Uterus (tissue), 4 donors: ENCODE data around the gene ZNF275. TPM values are rescaled to one million over a fixed set of nuclear protein-coding genes. Genes with fewer than 3 reads are reported as not detected.
"Not testable (repeated sequence)": the region's sequence is repeated elsewhere in the genome, so short reads cannot be mapped to it uniquely, and the experiment has no call there.

Source experiments
- DNase-seq, 2 donors: peaks; one replicate each; pipeline ENCODE4 v3.0.0-alpha.2; 2019 to 2020
- H3K27ac ChIP-seq, 2 donors: fragments of 200-600 bp; sonication (generic); 1 replicate in 1 of 2; 2 replicates in 1 of 2; pipeline ENCODE4 v1.5.1; 2016 to 2018
- H3K27me3 ChIP-seq, 2 donors: fragments of 200-600 bp; sonication (generic); one replicate each; pipeline ENCODE4 v1.5.1; 2018 to 2019; ENCODE audit warnings: control low read depth in 1 of 2
- H3K36me3 ChIP-seq, 2 donors: fragments of 200-600 bp; sonication (generic); one replicate each; pipeline ENCODE4 v1.5.1; 2019; ENCODE audit warnings: control low read depth in 1 of 2
- H3K4me1 ChIP-seq, 2 donors: fragments of 200-600 bp; sonication (generic); one replicate each; pipeline ENCODE4 v1.5.1; 2018 to 2019; ENCODE audit warnings: control low read depth in 1 of 2
- H3K4me3 ChIP-seq, 2 donors: fragments of 200-600 bp; sonication (generic); 1 replicate in 1 of 2; 2 replicates in 1 of 2; pipeline ENCODE4 v1.5.1; 2018 to 2019; ENCODE audit warnings: mild to moderate bottlenecking in 1 of 2
- H3K9me3 ChIP-seq, 2 donors: fragments of 200-600 bp; sonication (generic); one replicate each; pipeline ENCODE4 v1.5.1; 2019; ENCODE audit warnings: control low read depth in 1 of 2
- POLR2A ChIP-seq, 2 donors: fragments of 450-650 bp; IDR thresholded peaks; one replicate each; pipeline ENCODE4 v1.6.1; 2016; ENCODE audit warnings: antibody characterized with exemption in 2 of 2, mild to moderate bottlenecking in 1 of 2, moderate library complexity in 1 of 2
- intact Hi-C: fragments of 100-400 bp; cut with DNase I; formaldehyde crosslinking; loops from one replicate; pipeline ENCODE4 v1.15.1; 2023; ENCODE audit warnings: low total_unique reads
- total RNA-seq, 4 donors: library from RNA; depleted of rRNA in 3 of 4; stranded (reverse); fragments of >200 nt in 3 of 4; gene quantifications; one replicate each; pipeline versions ENCODE4 v1.1.0 to v1.2.4, GENCODE V29; 2014 to 2023
- TF ChIP-seq, protein P1 (sequence below), 4 experiments: fragments of 200-600 bp in 2 of 4; fragments of 450-650 bp in 2 of 4; sonication (generic) in 2 of 4; IDR thresholded peaks; one replicate each; pipeline ENCODE4 v1.5.1; 2016 to 2019; ENCODE audit warnings: antibody characterized with exemption in 4 of 4, mild to moderate bottlenecking in 2 of 4, moderate library complexity in 1 of 4
- donor health status: DM: yes; HTN: yes; CAD: no.

Gene ZNF275
- total RNA-seq, 4 donors from 2014 or later = 4.9 to 18.3 (median 11.2) TPM

DNA sequence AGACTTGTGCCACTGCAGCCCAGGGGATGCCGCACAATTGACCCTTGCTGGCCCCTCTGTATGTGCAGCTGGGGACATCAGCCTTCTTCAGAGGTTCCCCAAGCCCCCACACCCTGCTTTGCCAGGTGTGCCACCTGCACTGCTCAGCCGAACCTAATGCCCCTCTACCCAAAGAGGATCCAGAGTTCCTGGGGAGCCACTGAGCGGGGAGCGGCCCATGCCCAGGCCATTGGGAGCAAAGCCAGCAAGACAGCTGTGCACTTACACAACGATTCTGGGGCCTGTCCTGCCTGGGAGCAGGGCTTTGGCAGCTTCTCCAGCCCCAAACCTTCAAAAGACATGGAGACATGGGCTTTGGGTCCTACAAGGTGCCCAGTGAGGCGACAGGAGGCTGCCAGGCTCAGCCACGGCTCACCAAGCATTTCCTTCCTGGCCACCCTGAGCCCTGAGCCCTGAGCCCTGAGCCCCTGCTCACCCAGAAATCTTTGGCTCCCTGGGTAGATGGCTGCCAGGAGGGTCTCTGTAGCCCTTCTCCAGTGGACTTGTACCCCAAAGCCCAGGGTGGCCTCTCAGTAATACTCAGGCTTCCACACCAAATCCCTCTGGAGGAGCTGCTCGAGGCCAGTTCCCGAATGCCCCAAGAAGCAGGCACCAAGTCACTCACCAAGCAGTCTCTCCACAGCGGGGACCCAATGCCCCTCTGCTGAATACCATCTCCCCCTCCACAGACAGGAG lies 54.2 kb downstream of the ZNF275 start:
- no peak overlapping the region for H3K4me3 ChIP-seq
- H3K27ac ChIP-seq = no peak overlapping the region
- H3K9me3 ChIP-seq = no peaks in the 10 kb centered on the region
- no peaks in the 10 kb centered on the region for H3K4me1 ChIP-seq
- DNase-seq = no peak
- intact Hi-C loops = no loop called here
- TF ChIP-seq, protein P1, sequence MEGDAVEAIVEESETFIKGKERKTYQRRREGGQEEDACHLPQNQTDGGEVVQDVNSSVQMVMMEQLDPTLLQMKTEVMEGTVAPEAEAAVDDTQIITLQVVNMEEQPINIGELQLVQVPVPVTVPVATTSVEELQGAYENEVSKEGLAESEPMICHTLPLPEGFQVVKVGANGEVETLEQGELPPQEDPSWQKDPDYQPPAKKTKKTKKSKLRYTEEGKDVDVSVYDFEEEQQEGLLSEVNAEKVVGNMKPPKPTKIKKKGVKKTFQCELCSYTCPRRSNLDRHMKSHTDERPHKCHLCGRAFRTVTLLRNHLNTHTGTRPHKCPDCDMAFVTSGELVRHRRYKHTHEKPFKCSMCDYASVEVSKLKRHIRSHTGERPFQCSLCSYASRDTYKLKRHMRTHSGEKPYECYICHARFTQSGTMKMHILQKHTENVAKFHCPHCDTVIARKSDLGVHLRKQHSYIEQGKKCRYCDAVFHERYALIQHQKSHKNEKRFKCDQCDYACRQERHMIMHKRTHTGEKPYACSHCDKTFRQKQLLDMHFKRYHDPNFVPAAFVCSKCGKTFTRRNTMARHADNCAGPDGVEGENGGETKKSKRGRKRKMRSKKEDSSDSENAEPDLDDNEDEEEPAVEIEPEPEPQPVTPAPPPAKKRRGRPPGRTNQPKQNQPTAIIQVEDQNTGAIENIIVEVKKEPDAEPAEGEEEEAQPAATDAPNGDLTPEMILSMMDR (IDR thresholded peaks at IDR 0.05) = no peak
- no peak for TF ChIP-seq POLR2A (IDR thresholded peaks at IDR 0.05)
- no peaks in the 10 kb centered on the region for H3K27me3 ChIP-seq
- H3K36me3 ChIP-seq = no peaks in the 10 kb centered on the region

DNA sequence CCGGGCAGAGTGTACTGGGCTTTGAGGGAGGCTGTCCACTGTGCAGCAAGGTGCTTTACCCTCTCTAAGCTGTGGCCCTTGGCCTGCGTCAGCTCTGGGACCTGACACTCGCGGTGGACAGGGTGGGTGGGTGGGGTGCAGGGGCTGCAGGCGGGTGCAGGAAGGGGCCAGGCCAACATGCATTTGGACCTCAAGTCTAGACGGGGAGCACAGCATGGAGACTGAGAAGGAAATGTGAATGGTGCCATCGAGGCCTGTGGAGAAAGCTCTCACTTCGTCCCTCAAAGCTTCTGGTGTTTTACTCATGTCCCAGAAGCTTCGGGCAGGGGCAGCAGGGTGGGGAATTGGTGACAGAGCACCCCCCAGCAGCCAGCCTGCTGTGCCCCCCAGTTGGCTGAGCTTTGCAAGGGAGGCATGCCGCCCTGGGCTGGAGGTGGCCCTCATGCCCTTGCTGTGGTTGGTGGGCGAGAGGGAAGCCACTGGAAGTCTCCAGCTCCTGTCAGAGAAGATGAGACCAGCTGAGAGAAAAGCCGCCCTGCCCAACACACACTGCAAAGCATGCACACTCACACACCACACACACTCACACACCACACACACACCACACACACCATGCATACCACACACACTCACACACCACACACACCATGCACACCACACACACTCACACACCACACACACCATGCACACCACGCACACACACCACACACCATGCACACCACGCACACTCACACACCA lies 54.9 kb downstream of the ZNF275 start:
- no peaks in the 10 kb centered on the region for H3K4me1 ChIP-seq
- intact Hi-C loops = no loop called here
- no peak for DNase-seq

DNA sequence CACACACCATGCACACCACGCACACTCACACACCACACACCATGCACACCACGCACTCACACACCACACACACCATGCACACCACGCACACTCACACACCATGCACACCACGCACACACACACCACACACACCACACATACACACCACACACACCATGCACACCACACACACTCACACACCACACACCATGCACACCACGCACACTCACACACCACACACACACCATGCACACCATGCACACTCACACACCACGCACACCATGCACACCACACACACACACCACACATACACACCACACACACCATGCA lies 55.5 kb downstream of the ZNF275 start:
- DNase-seq, H3K9me3 ChIP-seq, H3K27ac ChIP-seq, H3K4me1 ChIP-seq, H3K4me3 ChIP-seq, intact Hi-C loops, H3K27me3 ChIP-seq, H3K36me3 ChIP-seq: not testable (repeated sequence)

More for the DNA sequence above, 54.9 kb downstream of the ZNF275 start:
- no peak for TF ChIP-seq POLR2A (IDR thresholded peaks at IDR 0.05)
- TF ChIP-seq, protein P1 (IDR thresholded peaks at IDR 0.05) = no peak
- Histone ChIP-seq H3K4me3 (no peak overlapping the region), H3K36me3 (no peaks in the 10 kb centered on the region), H3K27ac (no peak overlapping the region), H3K27me3 (no peaks in the 10 kb centered on the region), H3K9me3 (no peaks in the 10 kb centered on the region)

DNA sequence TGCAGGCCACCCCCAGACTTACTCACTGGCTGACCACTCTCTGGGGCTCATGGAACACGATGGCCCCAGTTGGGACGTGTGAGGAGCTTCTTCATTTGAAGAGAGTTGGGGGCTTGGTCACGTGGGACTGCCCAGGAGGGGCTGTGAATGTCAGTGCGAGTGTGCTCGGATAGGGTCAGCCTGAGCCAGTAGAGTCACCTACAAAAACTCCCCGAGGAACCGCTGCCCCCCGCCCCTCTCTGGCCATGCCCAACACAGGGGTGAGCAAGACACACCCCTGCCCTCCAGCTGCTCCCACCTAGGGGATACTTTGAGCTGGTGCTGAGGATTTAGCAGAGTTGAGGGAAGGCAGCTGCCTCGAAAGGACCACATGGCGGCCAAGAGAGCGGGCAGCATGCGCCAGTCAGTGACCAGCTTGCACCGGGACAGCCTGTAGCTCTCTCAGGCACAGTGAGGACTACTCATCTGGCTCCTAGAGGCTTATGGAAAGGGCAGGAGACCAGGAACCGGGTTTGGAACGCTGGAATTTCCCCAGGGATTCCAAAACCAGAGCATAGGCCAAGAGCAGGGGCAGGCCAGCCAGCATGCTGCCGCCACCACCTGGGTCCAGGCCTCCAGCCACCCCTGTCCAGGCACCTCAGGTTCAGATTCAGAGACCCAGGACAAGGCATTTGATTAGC lies 58.8 kb downstream of the ZNF275 start:
- Histone ChIP-seq H3K36me3 (no peaks in the 10 kb centered on the region), H3K9me3 (no peaks in the 10 kb centered on the region), H3K27me3 (no peaks in the 10 kb centered on the region), H3K4me3 (no peak overlapping the region), H3K4me1 (no peaks in the 10 kb centered on the region), H3K27ac (no peak overlapping the region)
- TF ChIP-seq, protein P1 (IDR thresholded peaks at IDR 0.05) = no peak
- TF ChIP-seq POLR2A (IDR thresholded peaks at IDR 0.05) = no peak
- intact Hi-C loops = no loop called here
- no peak for DNase-seq

DNA sequence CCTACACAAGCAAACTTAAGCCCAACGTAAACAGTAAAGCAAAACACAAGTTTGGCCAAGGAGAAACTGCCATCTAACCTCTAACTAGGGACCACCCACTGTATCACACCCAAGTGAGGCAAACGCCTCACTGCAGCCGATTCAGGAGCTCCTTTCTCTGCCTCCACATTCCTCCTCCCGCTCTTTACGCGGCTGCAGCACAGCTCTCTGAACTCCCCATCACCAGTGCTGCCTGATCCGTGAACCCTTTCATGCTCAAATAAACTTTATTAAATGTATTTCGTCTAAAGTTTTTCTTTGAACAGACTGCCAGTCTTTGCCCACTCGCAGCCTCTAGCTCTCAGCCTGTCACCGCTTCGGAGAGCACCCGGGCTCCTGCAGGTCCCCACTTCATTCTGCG lies 60.7 kb downstream of the ZNF275 start:
- no peaks in the 10 kb centered on the region for H3K4me1 ChIP-seq
- no peak overlapping the region for H3K4me3 ChIP-seq
- no peak for TF ChIP-seq POLR2A (IDR thresholded peaks at IDR 0.05)
- TF ChIP-seq, protein P1 (IDR thresholded peaks at IDR 0.05) = no peak
- H3K9me3 ChIP-seq = no peaks in the 10 kb centered on the region
- no peaks in the 10 kb centered on the region for H3K27me3 ChIP-seq
- no peaks in the 10 kb centered on the region for H3K36me3 ChIP-seq
- H3K27ac ChIP-seq = no peak overlapping the region
- intact Hi-C loops = no loop called here
- DNase-seq = no peak
